GM18858 (cell line): Measurements from ENCODE around the gene USP3.
A peak's percentile ranks its signal among the peaks of the same experiment; 100 is the strongest.
"Not testable (repeated sequence)": the region's sequence is repeated elsewhere in the genome, so short reads cannot be mapped to it uniquely, and the experiment has no call there.

ENCODE experiments used
- ATAC-seq: cut with Tn5 transposase; IDR thresholded peaks from one replicate; pipeline ENCODE4 v1.9.1; 2021; ENCODE audit not compliant: unreplicated experiment

Gene USP3

DNA sequence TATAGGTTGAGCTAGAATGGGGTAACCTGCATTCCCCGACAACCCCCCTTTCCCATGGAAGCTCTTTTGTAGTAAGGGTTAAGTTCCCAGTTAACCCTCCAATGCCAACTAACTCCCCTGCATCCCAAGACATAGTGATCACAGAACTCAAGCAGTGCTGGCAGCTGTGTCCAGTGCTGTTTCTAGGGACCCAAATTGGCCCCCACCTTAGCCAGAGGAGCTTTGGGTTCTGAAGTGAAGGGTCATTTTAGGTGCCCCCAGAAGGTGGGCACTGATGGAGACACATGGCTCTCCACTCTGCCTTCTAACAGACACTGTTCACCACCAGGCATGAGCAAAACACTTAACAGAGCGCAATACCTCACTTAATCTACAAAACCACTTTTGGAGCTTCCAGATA is 99.9 kb downstream of the USP3 start:
- no peak for ATAC-seq

DNA sequence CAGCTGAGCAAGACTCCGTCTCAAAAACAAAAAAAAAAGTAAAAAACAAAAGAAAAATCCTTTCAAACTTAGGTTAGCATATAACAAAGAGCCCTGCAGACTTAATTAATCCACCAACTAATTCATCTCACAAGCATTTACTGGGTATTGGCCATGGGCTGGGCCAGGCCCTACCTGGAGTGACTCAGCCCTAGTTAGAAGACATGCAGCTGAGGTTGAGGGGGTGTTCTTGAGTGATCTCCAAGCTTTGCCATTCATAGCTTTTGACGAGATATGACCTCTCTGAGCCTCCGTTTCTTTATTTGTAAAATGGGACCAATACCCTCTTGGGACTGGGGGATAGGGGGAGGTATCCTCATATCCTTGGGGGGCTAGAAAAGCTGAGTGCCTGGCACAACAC is 100.6 kb downstream of the USP3 start:
- ATAC-seq: no peak

DNA sequence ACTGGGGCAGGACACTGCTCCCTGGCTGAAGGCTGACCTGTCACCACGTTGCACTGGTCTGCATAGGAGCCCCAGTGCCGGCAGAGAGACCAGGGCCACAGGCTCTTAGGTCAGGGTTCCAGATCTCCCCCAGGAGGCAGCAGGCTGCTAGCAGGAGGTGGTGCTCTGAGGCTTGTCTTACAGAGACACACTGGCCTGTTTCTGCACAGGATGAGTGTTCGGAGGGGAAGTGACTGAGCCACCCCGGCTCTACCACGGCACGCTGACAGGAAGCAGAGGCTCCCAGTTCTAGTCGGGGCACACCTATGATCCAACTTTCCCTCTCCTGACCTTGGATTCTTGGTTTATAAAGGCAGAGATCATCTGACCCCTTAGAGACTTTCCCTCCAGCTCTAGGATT is 101.4 kb downstream of the USP3 start:
- ATAC-seq: no peak

DNA sequence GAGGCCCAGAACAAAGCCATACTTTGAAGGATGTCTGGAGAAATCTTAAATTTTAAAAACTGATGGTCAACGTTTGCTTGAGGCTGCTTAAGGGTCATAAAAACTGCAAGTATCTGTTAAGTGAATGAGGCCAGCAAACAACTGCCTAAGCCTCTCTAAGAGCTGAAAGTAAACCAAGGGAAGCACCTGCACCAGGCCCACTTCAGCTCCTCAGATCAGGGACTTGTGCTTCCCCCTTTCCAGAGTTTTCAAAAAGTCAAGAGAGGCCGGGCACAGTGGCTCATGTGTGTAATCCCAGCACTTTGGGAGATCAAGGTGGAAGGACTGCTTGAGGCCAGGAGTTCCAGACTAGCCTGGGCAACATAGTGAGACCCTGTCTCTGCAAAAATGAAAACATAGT is 101.9 kb downstream of the USP3 start:
- ATAC-seq: no peak

DNA sequence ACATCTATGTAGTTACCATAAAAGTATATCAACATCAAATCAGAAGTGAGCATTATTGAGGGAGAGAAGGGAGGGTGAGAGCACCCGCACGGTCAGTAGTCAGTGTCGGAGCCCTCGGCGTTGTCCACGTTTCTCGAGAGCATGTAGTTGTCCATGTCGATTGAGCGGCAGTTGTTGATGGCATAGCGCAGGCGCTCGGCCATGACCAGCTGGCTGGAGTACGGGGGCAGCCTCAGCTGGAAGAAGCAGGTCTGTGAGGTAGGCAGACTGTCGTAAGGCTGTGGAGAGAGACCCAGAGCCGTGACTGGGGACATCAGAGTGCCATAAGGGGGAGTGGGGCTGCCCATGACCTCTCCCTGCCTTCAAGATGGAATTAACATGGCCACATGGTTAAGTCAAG is 104.6 kb downstream of the USP3 start:
- ATAC-seq: no peak

DNA sequence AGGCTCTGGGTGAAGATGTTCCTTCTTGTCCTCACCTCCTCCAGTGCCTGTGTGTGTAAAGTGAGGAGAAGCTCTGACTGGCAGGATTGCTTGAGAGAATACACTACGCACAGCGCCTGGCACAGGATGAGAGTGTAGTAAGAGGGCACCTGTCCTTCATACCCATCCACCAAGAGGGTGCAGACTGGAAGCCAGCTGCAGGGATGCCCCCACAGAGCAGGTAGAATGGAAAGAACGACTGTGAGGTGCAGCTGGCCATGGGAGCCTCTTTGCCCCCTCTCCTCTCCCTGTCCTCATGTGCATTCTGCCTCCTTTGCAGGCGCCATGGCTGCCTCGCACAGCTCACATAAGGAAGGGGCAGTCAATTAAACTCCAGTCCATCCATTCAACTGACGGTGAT is 105.1 kb downstream of the USP3 start:
- no peak for ATAC-seq

DNA sequence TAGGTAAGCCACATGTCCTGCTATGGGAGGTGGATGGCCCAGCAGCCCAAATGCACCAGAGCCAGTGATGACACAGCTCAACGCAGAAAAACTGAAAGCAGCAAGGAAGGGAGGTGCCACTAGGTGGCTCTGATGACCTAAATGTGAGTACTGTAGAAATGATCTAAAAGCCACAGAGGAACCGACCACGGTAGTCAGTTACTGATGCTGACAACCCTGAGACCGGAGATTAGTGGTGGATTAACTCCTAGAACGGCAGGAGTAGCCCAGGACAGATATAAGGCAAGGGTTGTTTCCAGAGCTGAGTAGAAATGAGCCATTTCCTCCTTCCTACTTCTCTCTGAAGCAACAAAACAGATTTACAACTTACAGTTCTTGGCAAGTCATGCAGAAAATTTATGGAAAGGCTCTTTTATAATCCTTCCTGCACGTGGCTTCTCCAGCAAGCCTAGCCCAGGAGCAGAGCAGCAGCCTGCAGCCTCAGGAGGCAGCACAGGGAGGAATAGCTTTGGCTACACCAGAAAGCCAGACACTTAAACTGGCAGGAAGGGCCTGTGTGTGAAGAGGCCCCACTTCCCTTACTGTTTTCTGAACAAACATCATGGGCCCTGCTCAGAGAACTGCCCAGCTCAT is 105.9 kb downstream of the USP3 start:
- ATAC-seq: peak; percentile 65

DNA sequence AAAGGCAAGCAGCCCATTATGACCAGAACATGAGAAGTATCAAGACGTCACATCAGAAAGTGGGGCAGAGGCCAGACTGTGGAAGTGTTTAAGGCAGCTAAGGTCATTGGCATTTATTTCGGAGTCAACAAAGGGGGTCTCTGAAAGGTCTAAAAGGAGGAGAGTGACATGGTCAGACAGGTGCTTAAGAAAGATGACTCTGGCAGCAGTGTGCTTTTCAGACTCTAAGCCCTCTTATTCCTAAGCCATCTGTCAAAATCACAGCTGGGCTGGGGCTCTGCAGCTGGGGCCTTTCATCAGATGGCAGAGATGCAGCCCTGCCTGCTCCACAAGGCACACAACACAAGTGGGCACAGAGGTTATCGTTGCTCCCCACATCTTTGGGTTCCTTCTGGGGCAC is 106.8 kb downstream of the USP3 start:
- no peak for ATAC-seq

DNA sequence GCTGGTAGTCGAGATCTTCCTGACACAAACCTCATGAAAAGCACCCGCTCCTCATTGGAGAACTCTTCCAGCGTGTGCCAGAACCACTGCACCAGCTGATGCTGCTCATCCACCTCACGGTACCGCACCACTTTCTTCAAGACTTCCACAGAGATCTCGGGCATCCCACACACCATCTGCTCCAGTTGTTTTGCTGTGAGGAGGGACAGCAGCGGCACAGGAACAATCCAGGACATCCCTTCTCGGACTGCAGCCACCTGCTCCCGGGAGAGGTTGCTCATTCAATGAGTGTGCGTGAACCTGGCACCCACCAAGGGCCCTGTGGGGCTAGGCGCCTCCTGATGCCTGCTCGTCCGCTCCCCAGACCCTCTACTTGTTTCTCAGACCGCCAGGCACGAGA is 107.9 kb downstream of the USP3 start:
- ATAC-seq: no peak

DNA sequence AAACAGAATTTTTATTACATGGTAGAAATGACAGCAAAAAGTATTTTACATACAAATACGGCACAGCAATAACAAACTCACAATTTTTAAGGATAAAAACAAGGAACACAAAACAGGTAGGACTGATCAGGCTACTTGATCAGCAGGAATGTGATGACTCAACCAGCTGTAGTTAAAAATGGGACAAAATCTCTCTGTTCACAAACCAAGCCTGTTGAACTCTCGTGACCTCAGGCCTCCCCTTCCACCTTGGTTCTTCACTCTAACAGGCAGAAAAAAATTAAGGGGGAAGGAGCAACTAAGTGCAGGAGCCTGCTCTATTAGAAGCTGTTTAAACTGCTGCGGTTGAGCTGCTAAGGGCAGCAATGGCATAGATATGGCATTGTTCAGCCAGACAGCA is 111.5 kb downstream of the USP3 start:
- no peak for ATAC-seq

DNA sequence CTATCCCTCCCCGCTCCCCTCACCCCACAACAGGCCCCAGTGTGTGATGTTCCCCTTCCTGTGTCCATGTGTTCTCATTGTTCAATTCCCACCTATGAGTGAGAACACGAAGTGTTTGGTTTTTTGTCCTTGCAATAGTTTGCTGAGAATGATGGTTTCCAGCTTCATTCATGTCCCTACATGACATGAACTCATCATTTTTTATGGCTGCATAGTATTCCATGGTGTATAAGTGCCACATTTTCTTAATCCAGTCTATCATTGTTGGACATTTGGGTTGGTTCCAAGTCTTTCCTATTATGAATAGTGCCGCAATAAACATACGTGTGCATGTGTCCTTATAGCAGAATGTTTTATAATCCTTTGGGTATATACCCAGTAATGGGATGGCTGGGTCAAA is 112.8 kb downstream of the USP3 start:
- not testable (repeated sequence) for ATAC-seq

DNA sequence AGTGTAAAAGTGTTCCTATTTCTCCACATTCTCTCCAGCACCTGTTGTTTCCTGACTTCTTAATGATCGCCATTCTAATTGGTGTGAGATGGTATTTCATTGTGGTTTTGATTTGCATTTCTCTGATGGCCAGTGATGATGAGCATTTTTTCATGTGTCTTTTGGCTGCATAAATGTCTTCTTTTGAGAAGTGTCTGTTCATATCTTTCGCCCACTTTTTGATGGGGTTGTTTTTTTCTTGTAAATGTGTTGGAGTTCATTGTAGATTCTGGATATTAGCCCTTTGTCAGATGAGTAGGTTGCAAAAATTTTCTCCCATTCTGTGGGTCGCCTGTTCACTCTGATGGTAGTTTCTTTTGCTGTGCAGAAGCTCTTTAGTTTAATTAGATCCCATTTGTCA is 113.2 kb downstream of the USP3 start:
- not testable (repeated sequence) for ATAC-seq

DNA sequence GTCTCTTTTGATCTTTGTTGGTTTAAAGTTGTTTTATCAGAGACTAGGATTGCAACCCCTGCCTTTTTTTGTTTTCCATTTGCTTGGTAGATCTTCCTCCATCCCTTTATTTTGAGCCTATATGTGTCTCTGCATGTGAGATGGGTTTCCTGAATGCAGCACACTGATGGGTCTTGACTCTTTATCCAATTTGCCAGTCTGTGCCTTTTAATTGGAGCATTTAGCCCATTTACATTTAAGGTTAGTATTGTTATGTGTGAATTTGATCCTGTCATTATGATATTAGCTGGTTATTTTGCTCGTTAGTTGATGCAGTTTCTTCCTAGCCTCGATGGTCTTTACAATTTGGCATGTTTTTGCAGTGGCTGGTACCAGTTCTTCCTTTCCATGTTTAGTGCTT is 116.4 kb downstream of the USP3 start:
- ATAC-seq: not testable (repeated sequence)

DNA sequence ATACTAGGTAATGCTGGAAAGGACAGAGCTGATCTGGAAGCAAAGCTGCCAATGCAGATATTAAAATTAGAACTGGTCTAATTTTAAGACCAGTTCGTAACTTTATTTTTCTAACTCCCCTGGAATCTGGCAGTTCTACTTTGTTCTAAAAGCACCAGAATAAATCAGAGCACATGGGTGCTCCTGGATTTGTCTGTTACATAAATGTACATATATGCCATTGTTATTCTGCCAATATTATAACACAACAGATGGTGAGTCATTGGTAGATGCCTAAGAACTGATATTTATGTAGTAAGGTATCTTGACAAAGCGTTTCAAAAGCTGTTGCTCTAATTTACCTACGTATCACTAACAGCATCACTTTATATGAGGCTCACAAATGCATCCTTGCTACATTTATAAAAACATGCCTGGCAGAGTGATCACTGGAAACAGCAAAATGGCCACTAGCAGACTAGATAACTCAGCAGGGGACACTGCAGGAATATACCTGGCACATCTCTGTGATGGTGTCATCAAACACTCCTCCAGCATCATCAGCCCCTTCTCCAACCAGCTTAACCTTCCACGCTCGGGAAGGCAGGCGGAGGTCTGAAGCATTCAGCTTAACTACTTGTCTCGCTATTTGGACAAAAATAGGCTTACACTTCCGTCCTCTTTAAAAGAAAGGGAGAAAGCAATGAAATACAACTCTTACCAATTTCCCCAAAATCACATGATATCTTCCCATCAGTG is 119.0 kb downstream of the USP3 start:
- no peak for ATAC-seq

DNA sequence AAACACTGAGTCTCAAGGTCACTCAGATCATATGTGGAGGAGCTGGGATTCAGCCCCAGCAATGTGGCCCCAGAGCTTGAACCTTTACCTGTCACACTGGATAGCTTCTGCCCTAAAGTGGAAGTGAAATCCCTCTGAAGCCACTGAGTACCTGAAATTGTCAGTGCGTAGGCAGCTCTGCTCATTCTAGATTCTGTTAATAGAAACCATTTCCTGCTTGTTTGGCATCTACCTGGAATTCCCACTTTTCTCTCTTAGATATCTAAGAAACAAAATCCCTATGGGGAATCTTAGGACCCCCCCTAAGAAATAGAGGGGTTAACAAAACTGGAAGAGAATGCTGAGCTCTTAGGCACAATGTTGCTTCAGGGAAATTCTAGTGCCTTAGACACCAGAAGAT is 122.6 kb downstream of the USP3 start:
- ATAC-seq: no peak

DNA sequence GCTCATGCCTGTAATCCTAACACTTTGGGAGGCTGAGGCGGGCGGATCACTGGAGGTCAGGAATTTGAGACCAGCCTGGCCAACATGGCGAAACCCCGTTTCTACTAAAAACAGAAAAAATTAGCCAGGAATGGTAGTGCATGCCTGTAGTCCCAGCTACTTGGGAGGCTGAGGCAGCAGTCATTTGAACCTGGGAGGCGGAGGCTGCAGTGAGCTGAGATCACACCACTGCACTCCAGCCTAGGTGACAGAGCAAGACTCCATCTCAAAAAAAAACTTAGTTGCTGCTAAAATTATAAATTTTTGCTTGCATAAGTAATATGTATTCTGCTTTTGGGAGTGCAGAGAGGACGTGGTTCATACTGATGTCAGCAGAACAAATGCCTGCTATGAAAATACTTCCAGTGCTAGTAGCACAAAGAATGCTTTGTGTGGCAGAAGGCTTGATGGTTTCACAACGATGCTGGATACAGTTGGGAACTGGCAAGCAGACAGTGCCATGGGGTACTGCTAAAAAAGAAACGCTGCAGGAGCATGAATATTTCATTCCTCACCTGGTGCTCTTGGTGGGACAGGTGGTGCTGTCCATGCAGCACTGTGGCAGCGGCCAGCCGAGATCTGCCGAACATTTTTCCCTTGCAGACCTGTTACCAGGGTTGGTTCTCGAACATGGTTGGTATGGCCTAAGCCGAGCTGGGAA is 123.9 kb downstream of the USP3 start:
- ATAC-seq: no peak

DNA sequence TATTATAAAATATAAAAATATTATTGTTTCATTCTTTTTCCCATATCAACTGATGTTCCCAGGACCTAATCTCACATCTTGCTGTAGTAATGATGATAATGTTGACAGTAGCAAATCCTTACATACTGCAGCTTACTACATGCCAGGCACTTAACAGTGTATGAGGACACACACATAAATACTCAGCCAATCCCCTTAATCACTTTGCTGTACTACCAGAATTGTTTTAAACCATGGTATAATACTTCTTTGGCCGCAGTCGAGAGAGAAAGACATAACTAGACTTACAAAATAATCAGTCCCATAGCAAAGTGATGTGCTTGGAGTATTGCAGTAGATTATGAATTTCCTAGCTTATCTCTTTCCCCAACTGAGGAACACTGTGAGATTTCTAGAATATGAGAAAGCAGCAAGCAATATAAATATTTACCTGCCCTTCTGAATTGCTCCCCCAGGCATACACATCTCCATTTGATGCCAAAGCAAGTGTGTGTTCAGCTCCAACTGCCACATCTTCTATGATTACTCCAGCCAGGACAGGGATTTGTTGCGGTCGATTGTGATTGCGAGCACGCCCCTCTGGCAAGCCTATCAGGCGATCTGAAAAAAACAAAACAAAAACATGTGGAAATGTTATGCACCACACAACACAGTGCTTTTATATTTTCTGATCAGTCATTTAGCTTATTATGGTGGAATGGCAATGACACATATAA is 125.8 kb downstream of the USP3 start:
- no peak for ATAC-seq

DNA sequence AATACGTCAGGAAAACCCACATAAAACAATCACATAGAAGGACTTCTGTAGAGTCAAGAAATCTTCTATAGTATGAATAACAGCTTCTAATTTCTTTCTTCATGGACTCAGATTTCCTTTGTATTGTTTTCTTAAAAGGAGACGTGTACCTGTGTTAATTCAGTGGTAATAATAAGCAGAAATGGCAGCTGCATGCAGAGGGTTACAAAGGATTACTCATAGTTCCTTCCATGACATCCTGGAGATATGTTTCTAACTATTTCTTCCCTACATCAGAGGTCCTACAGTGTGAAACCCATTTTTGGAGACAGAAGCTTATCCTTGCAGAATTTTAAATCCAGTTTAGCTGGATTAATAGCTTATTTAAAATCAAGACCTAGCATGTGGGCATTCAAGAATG is 128.9 kb downstream of the USP3 start:
- no peak for ATAC-seq

DNA sequence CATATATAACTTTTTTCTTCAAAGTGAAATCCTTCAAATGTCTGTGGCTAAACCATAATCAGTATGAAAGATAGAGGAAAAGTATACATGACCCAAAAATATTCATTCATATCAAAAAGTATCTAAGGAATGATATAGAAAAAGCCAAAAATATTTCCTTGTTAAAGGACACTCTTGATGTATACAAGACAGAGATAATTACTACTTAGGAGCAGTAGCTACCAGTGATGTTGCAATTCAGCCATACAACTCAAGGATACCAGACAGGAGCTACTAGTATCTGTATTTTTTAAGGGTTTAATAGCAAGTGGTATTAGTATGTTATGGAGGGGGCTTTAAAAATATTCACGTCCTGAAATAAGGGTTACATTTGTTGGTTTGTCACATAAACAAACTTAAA is 129.8 kb downstream of the USP3 start:
- no peak for ATAC-seq

DNA sequence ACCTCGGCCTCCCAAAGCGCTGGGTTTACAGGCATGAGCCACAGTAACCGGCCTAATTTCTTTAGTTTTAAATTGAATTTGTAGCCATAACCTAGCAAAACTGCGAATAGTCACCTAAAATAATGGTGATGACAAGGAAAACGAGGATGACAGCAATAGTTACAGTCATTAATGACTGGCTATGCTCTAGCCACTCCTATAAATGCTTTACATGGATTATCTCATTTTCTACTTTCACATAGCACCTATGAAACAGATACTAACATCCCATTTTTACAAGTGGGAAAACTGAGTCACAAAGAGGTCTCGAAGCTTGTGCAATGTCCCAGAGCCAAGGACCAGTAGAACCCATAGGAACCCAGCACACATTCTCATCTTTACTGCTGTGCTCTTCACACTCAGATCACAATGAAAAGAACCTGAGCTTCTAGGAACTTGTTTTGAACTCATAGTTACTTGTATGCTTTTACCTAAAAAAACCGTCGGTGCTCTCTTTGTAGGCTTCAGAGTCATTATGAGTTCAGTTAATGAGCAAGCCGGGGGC is 132.2 kb downstream of the USP3 start:
- ATAC-seq: no peak

DNA sequence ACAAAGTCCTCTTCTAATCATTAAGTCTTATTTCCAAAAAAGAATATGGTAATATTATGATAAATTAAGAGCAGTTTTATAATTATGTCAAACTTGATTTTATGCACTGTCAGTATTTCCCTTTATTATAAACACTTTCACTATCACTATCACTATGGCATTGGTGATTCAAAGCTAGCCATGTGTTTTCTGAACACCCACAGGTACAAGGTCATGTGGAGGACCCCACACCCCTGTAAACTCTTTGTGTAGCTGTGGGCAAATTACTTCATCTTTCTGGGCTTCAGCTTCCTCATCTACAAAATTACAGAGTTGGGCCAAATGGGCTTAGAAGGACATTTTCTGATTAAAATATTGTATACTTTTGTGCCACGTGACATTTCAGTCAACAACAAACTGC is 134.4 kb downstream of the USP3 start:
- ATAC-seq: no peak
